ENCODE measurements around the gene MOB3A. TPM values are rescaled to one million over a fixed set of nuclear protein-coding genes. Genes with fewer than 3 reads are reported as not detected.
A peak's percentile ranks its signal among the peaks of the same experiment; 100 is the strongest.

The MOB3A gene
- total RNA-seq, 2 donors from 2014 or later = 11.7 to 22.1 TPM

GRCh38 chr19:2041433-2041682 is 54.8 kb downstream of the MOB3A start:
- peaks cover 8 to 20% of the 10 kb centered on the region in 2 donors for H3K36me3 ChIP-seq (replicated peaks in 1 of 2; ENCODE audit: insufficient read depth in 1 of 2, low read depth in 2 of 2)
- no peak for ATAC-seq
- no peak overlapping the region for H3K4me3 ChIP-seq
- H3K9me3 ChIP-seq = no peaks in the 10 kb centered on the region
- TF ChIP-seq CTCF (IDR thresholded peaks at IDR 0.05) (no peak), POLR2A (IDR thresholded peaks at IDR 0.05) (no peak)
- H3K27ac ChIP-seq = peak overlapping the region; percentile 89 to 100 (median 96)
- H3K27me3 ChIP-seq = no peaks in the 10 kb centered on the region
- no peak for DNase-seq
- WGBS, 2 donors = 44% methylated on average over 6 of the region's 6 CpGs; no CpG with 5 or more reads in 1 of the 2 donors
- H3K4me1 ChIP-seq = peaks cover 65% of the 10 kb centered on the region
- intact Hi-C loops (cut with DNase I) = no loop called here

GRCh38 chr19:2040647-2041432 is 55.3 kb downstream of the MOB3A start:
- no peak for DNase-seq
- WGBS, 2 donors = 83 to 100% methylated on average over 2 to 28 of the region's 28 CpGs
- Histone ChIP-seq H3K27ac (peak overlapping the region; percentile 89 to 100 (median 96)), H3K9me3 (peaks cover 0 to 3% (median 0%) of the 10 kb centered on the region in 3 donors), H3K27me3 (no peaks in the 10 kb centered on the region), H3K4me1 (peaks cover 60% of the 10 kb centered on the region), H3K36me3 (replicated peaks in 1 of 2; ENCODE audit: insufficient read depth in 1 of 2, low read depth in 2 of 2) (peaks cover 8 to 20% of the 10 kb centered on the region in 2 donors), H3K4me3 (no peak overlapping the region)
- TF ChIP-seq CTCF (IDR thresholded peaks at IDR 0.05) (no peak), POLR2A (IDR thresholded peaks at IDR 0.05) (no peak)
- no peak for ATAC-seq
- intact Hi-C loops (cut with DNase I) = no loop called here

GRCh38 chr19:2039959-2040646 is 56.0 kb downstream of the MOB3A start:
- TF ChIP-seq CTCF (IDR thresholded peaks at IDR 0.05) (no peak), POLR2A (IDR thresholded peaks at IDR 0.05) (no peak)
- ATAC-seq = no peak
- H3K27ac ChIP-seq = peak overlapping the region in 3 of 4 donors; percentile 89 to 100 (median 100)
- intact Hi-C loops (cut with DNase I) = no loop called here
- peaks cover 55% of the 10 kb centered on the region for H3K4me1 ChIP-seq
- H3K27me3 ChIP-seq = no peaks in the 10 kb centered on the region
- peaks cover 0 to 8% (median 0%) of the 10 kb centered on the region in 3 donors for H3K9me3 ChIP-seq
- no peak overlapping the region for H3K4me3 ChIP-seq
- DNase-seq = peak in 2 of 4 donors; percentile 15 to 22
- WGBS, 2 donors = 79% methylated on average over 18 of the region's 20 CpGs; no CpG with 5 or more reads in 1 of the 2 donors
- H3K36me3 ChIP-seq (replicated peaks in 1 of 2; ENCODE audit: insufficient read depth in 1 of 2, low read depth in 2 of 2) = peaks cover 8 to 20% of the 10 kb centered on the region in 2 donors

GRCh38 chr19:2039089-2039958 is 56.8 kb downstream of the MOB3A start:
- no peak for TF ChIP-seq CTCF (IDR thresholded peaks at IDR 0.05)
- TF ChIP-seq POLR2A (IDR thresholded peaks at IDR 0.05) = no peak
- no peak overlapping the region for H3K4me3 ChIP-seq
- ATAC-seq (no peak), DNase-seq (peak in 2 of 4 donors; percentile 27 to 37)
- H3K4me1 ChIP-seq = peaks cover 55% of the 10 kb centered on the region
- peaks cover 0 to 8% (median 0%) of the 10 kb centered on the region in 3 donors for H3K9me3 ChIP-seq
- no peaks in the 10 kb centered on the region for H3K27me3 ChIP-seq
- intact Hi-C loops (cut with DNase I) = no loop called here
- H3K36me3 ChIP-seq (replicated peaks in 1 of 2; ENCODE audit: insufficient read depth in 1 of 2, low read depth in 2 of 2) = peaks cover 8 to 20% of the 10 kb centered on the region in 2 donors
- 84 to 89% methylated on average over 15 to 28 of the region's 30 CpGs for WGBS, 2 donors
- H3K27ac ChIP-seq = peak overlapping the region in 2 of 4 donors; percentile 24 to 100

All from body of pancreas (tissue), 4 donors.